ENCODE results near the gene GDF11. TPM values are rescaled to one million over a fixed set of nuclear protein-coding genes. Genes with fewer than 3 reads are reported as not detected.

Gene GDF11
- total and polyA plus RNA-seq, 2 of the 8 experiments (the other 6 are each of a cell fraction or from before 2014, with no cell fraction given) = 12.1 to 15.1 TPM

DNA sequence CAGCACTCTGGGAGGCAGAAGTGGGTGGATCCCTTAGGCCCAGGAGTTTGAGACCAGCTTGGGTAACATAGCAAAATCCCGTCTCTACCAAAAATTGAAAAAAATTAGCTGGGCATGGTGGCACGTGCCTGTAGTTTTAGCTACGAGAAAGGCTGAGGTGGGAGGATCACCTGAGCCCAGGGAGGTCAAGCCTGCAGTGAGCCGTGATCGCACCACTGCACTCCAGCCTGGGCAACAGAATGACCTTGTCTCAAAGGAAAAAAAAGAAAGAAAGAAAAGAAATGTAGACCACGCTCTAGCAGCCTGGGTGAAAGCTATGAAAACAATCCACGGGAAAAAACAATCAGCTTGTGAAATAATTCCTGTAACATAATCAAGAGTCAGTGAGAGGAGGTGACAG lies 45.6 kb downstream of the GDF11 start:
- peaks cover 4 to 74% (median 46%) of the 10 kb centered on the region in 4 experiments; a peak in 7 of 8 replicates for H3K36me3 ChIP-seq (ENCODE audit: control insufficient read depth in 2 of 4, insufficient read depth in 4 of 4, low read length in 3 of 4)
- H3K18ac ChIP-seq (ENCODE audit: extremely low read depth, low read length) = no peak overlapping the region
- H3K4me3 ChIP-seq (ENCODE audit: extremely low read depth in 1 of 4, insufficient read depth in 2 of 4, low read depth in 3 of 4, low read length in 4 of 4) = no peak overlapping the region
- H2BK12ac ChIP-seq (ENCODE audit: low read depth, low read length) = no peak overlapping the region
- no peak overlapping the region for H2BK20ac ChIP-seq (ENCODE audit: low read length)
- no peak overlapping the region for H4K8ac ChIP-seq (ENCODE audit: extremely low read depth, insufficient read depth, low read length)
- H3K23ac ChIP-seq (ENCODE audit: insufficient read length) = no peak overlapping the region
- no peaks in the 10 kb centered on the region for H3K23me2 ChIP-seq (ENCODE audit: low read depth, low read length)
- H3K14ac ChIP-seq (ENCODE audit: insufficient read length) = no peak overlapping the region
- no peak overlapping the region for H3K4me2 ChIP-seq (ENCODE audit: insufficient read depth in 1 of 2, low read depth in 2 of 2, low read length in 2 of 2)
- H3K9ac ChIP-seq (replicated peaks in 1 of 4; ENCODE audit: extremely low read depth in 1 of 4, low read depth in 3 of 4, low read length in 3 of 4) = no peak overlapping the region
- ChIA-PET POLR2A (ENCODE audit: partially characterized antibody) (interaction anchor here (0.8 to 46.5 kb wide), 2 partner anchors 17 to 45 kb away, joined by 3 to 809 read pairs; partner anchors contain the start of genes CD63 and GDF11), CTCF (ENCODE audit: partially characterized antibody) (interaction anchor here (0.6 to 4.3 kb wide), 6 partner anchors 8 to 49 kb away, joined by 3 to 24 read pairs (median 4); no protein-coding TSS in a partner anchor)
- H3K79me2 ChIP-seq (ENCODE audit: control insufficient read depth in 1 of 2, insufficient read depth in 2 of 2, low read length in 2 of 2) = no peaks in the 10 kb centered on the region
- H2AK5ac ChIP-seq (ENCODE audit: low read depth, low read length) = no peak overlapping the region
- no peak overlapping the region for H2BK5ac ChIP-seq (ENCODE audit: low read depth, low read length)
- no peak for DNase-seq (ENCODE audit: low read depth in 1 of 2, low spot score in 2 of 2)
- no peaks in the 10 kb centered on the region for H3K4me1 ChIP-seq (replicated peaks in 1 of 4; ENCODE audit: control insufficient read depth in 3 of 4, insufficient read depth in 4 of 4, low read length in 3 of 4)
- H3K9me3 ChIP-seq (ENCODE audit: insufficient read depth in 2 of 2, low read depth in 1 of 2, low read length in 1 of 2) = no peaks in the 10 kb centered on the region
- peaks cover 0 to 2% of the 10 kb centered on the region in 2 experiments for H4K20me1 ChIP-seq (replicated peaks in 1 of 2; ENCODE audit: control insufficient read depth in 1 of 2, insufficient read depth in 2 of 2, low read length in 2 of 2)
- no peak overlapping the region for H2AFZ ChIP-seq (ENCODE audit: low read length)
- H4K5ac ChIP-seq (ENCODE audit: insufficient read length, low read depth, low read length) = no peak overlapping the region
- WGBS, 2 experiments (ENCODE audit: extremely low coverage in 1 of 2, insufficient coverage in 1 of 2, insufficient read length in 1 of 2, insufficient replicate concordance in 2 of 2, low coverage in 1 of 2, low lambda C conversion rate in 2 of 2, missing lambda C conversion rate in 1 of 2) = 88% methylated on average over 7 of the region's 7 CpGs; no CpG with 5 or more reads in 1 of the 2 experiments
- H3K56ac ChIP-seq (replicated peaks; ENCODE audit: insufficient read length, low read depth, low read length) = no peak overlapping the region
- no peak overlapping the region for H2BK120ac ChIP-seq (replicated peaks; ENCODE audit: low read depth, low read length)
- no peak overlapping the region for H3K4ac ChIP-seq (replicated peaks; ENCODE audit: insufficient read length, low read depth, low read length)
- no peak overlapping the region for H4K91ac ChIP-seq (replicated peaks; ENCODE audit: insufficient read length, low read length)
- no peak for FAIRE-seq
- H3K27ac ChIP-seq (ENCODE audit: low read depth, low read length) = no peak overlapping the region
- no peaks in the 10 kb centered on the region for H3K79me1 ChIP-seq (ENCODE audit: low read depth, low read length)
- no peak overlapping the region for H2BK15ac ChIP-seq (ENCODE audit: low read length)
- H3K27me3 ChIP-seq (replicated peaks in 1 of 4; ENCODE audit: control insufficient read depth in 3 of 4, extremely low read depth in 1 of 4, insufficient read depth in 3 of 4, low read length in 3 of 4) = no peaks in the 10 kb centered on the region
- no peak for TF ChIP-seq CREB1 (IDR thresholded peaks at IDR 0.05)
- no peak for TF ChIP-seq RXRA (IDR thresholded peaks at IDR 0.05; ENCODE audit: insufficient read depth, low read depth, low read length)
- no peak for TF ChIP-seq ZNF274 (IDR thresholded peaks at IDR 0.05; ENCODE audit: borderline replicate concordance, extremely low read depth, low read length)
- no peak for TF ChIP-seq TCF12 (IDR thresholded peaks at IDR 0.05; ENCODE audit: low read depth, low read length)
- no peak for TF ChIP-seq SP2 (IDR thresholded peaks at IDR 0.05; ENCODE audit: low read length)
- TF ChIP-seq KDM1A (IDR thresholded peaks at IDR 0.05; ENCODE audit: borderline replicate concordance, low read length) = no peak
- TF ChIP-seq SIX5 (IDR thresholded peaks at IDR 0.05; ENCODE audit: low read depth, low read length) = no peak
- no peak for TF ChIP-seq RNF2 (IDR thresholded peaks at IDR 0.05; ENCODE audit: borderline replicate concordance, low read depth, low read length, missing control alignments, poor library complexity, severe bottlenecking)
- no peak for TF ChIP-seq RAD21 (IDR thresholded peaks at IDR 0.05 in 1 of 2, conservative IDR thresholded peaks at IDR 0.05 in 1 of 2; ENCODE audit: low read depth in 2 of 2, low read length in 2 of 2)
- TF ChIP-seq TAF1 (IDR thresholded peaks at IDR 0.05; ENCODE audit: low read depth, low read length) = no peak
- no peak for TF ChIP-seq SIN3A (conservative IDR thresholded peaks at IDR 0.05 in 1 of 2, IDR thresholded peaks at IDR 0.05 in 1 of 2; ENCODE audit: low read depth in 1 of 2, low read length in 2 of 2)
- TF ChIP-seq HDAC2 (IDR thresholded peaks at IDR 0.05; ENCODE audit: borderline replicate concordance in 1 of 2, low read depth in 2 of 2, low read length in 2 of 2) = no peak
- TF ChIP-seq CBX5 (IDR thresholded peaks at IDR 0.05; ENCODE audit: low read depth, low read length) = no peak
- no peak for TF ChIP-seq BACH1 (IDR thresholded peaks at IDR 0.05; ENCODE audit: low read length)

Measured in H1 (cell line).